H1 (cell line): ENCODE measurements around the gene S100A11. TPM values are rescaled to one million over a fixed set of nuclear protein-coding genes. Genes with fewer than 3 reads are reported as not detected.

Source experiments
- CTCF ChIA-PET: fragments of 300-600 bp; sonication (Branson Sonifier 250); formaldehyde crosslinking; loops from one replicate; lab custom pipeline; 2021; ENCODE audit not compliant: partially characterized antibody; lab: Charles Lee
- POLR2A ChIA-PET: fragments of 300-600 bp; sonication (Branson Sonifier 250); formaldehyde crosslinking; loops from one replicate; lab custom pipeline; 2021; ENCODE audit warnings: inconsistent platforms; ENCODE audit not compliant: partially characterized antibody; lab: Charles Lee
- DNase-seq, 2 experiments: peaks; one replicate each; pipeline versions ENCODE4 v3.0.0 to v3.0.0-alpha.2; 2010 to 2022; ENCODE audit warnings: low spot score in 2 of 2, low read depth in 1 of 2, mixed read lengths in 1 of 2
- FAIRE-seq: peaks from 2 replicates; lab custom pipeline; 2011; peaks lifted over from hg19 to GRCh38; lab: Jason Lieb, UNC
- H2AFZ ChIP-seq: 2 replicates; pipeline ENCODE4 v1.8.1; 2012; ENCODE audit warnings: low read length, inconsistent platforms
- H2AK5ac ChIP-seq: 2 replicates; pipeline ENCODE4 v1.6.1; 2013; ENCODE audit warnings: low read depth, low read length
- H2BK120ac ChIP-seq: replicated peaks from 2 replicates; pipeline ENCODE3; 2013; ENCODE audit warnings: low read depth, low read length, inconsistent platforms
- H2BK12ac ChIP-seq: 2 replicates; pipeline ENCODE4 v1.6.1; 2013; ENCODE audit warnings: low read depth, low read length
- H2BK15ac ChIP-seq: 2 replicates; pipeline ENCODE4 v1.6.1; 2013; ENCODE audit warnings: low read length
- H2BK20ac ChIP-seq: 2 replicates; pipeline ENCODE4 v1.6.1; 2013; ENCODE audit warnings: low read length
- H2BK5ac ChIP-seq: 2 replicates; pipeline ENCODE4 v1.6.1; 2013; ENCODE audit warnings: low read depth, low read length
- H3K14ac ChIP-seq: 2 replicates; pipeline ENCODE4 v1.6.1; 2013; ENCODE audit warnings: inconsistent platforms; ENCODE audit not compliant: insufficient read length
- H3K18ac ChIP-seq: 2 replicates; pipeline ENCODE4 v1.6.1; 2013; ENCODE audit warnings: low read length; ENCODE audit errors: extremely low read depth
- H3K23ac ChIP-seq: 2 replicates; pipeline ENCODE4 v1.6.1; 2013; ENCODE audit warnings: inconsistent platforms; ENCODE audit not compliant: insufficient read length
- H3K23me2 ChIP-seq: 2 replicates; pipeline ENCODE4 v1.6.1; 2013; ENCODE audit warnings: low read depth, low read length
- H3K27ac ChIP-seq: 2 replicates; pipeline ENCODE4 v1.6.1; 2011; ENCODE audit warnings: low read depth, low read length, inconsistent platforms
- H3K27me3 ChIP-seq, 4 experiments: replicated peaks in 1 of 4; 1 replicate in 1 of 4; 2 replicates in 3 of 4; pipeline versions ENCODE4 v1.6.1 to v1.8.1; 2011 to 2013; ENCODE audit warnings: low read length in 3 of 4, mild to moderate bottlenecking in 3 of 4, inconsistent platforms in 2 of 4, mixed read lengths in 2 of 4, moderate library complexity in 1 of 4; ENCODE audit not compliant: control insufficient read depth in 3 of 4, insufficient read depth in 3 of 4; ENCODE audit errors: extremely low read depth in 1 of 4
- H3K36me3 ChIP-seq, 4 experiments: 2 replicates each; pipeline versions ENCODE4 v1.6.1 to v1.8.1; 2011 to 2013; ENCODE audit warnings: mild to moderate bottlenecking in 4 of 4, low read length in 3 of 4, moderate library complexity in 2 of 4, control low read depth in 1 of 4, inconsistent platforms in 1 of 4; ENCODE audit not compliant: insufficient read depth in 4 of 4, control insufficient read depth in 2 of 4
- H3K4ac ChIP-seq: replicated peaks from 2 replicates; pipeline ENCODE3; 2013; ENCODE audit warnings: low read length, low read depth, mixed read lengths, inconsistent platforms; ENCODE audit not compliant: insufficient read length
- H3K4me1 ChIP-seq, 4 experiments: replicated peaks in 1 of 4; 1 replicate in 1 of 4; 2 replicates in 3 of 4; pipeline versions ENCODE4 v1.6.1 to v1.8.1; 2011 to 2013; ENCODE audit warnings: low read length in 3 of 4, inconsistent platforms in 2 of 4, mixed read lengths in 1 of 4; ENCODE audit not compliant: insufficient read depth in 4 of 4, control insufficient read depth in 3 of 4
- H3K4me2 ChIP-seq, 2 experiments: 2 replicates each; pipeline versions ENCODE4 v1.6.1 to v1.8.1; 2011 to 2013; ENCODE audit warnings: low read depth in 2 of 2, low read length in 2 of 2, control low read depth in 1 of 2, inconsistent platforms in 1 of 2, mild to moderate bottlenecking in 1 of 2; ENCODE audit not compliant: insufficient read depth in 1 of 2
- H3K4me3 ChIP-seq, 4 experiments: fragments of 200-600, 300-600 bp in 1 of 4; sonication (generic), shearing (Covaris generic), sonication (Bioruptor Twin) in 1 of 4; 2 replicates each; pipeline versions ENCODE4 v1.5.1 to v1.8.1; 2011 to 2016; ENCODE audit warnings: low read length in 4 of 4, low read depth in 3 of 4, control low read depth in 2 of 4, inconsistent platforms in 2 of 4, mild to moderate bottlenecking in 2 of 4, mixed read lengths in 1 of 4, moderate library complexity in 1 of 4; ENCODE audit not compliant: insufficient read depth in 2 of 4; ENCODE audit errors: extremely low read depth in 1 of 4
- H3K56ac ChIP-seq: replicated peaks from 2 replicates; pipeline ENCODE3; 2013; ENCODE audit warnings: low read depth, mild to moderate bottlenecking, mixed read lengths, low read length, inconsistent platforms; ENCODE audit not compliant: insufficient read length
- H3K79me1 ChIP-seq: 2 replicates; pipeline ENCODE4 v1.6.1; 2013; ENCODE audit warnings: low read depth, low read length, control low read depth
- H3K79me2 ChIP-seq, 2 experiments: 2 replicates each; pipeline versions ENCODE4 v1.6.1 to v1.8.1; 2012 to 2013; ENCODE audit warnings: low read length in 2 of 2, mild to moderate bottlenecking in 2 of 2, inconsistent platforms in 1 of 2; ENCODE audit not compliant: insufficient read depth in 2 of 2, control insufficient read depth in 1 of 2
- H3K9ac ChIP-seq, 4 experiments: replicated peaks in 1 of 4; 1 replicate in 1 of 4; 2 replicates in 3 of 4; pipeline versions ENCODE4 v1.6.1 to v1.8.1; 2011 to 2013; ENCODE audit warnings: low read depth in 3 of 4, low read length in 3 of 4, control low read depth in 2 of 4, mild to moderate bottlenecking in 2 of 4, moderate library complexity in 2 of 4, inconsistent platforms in 1 of 4; ENCODE audit errors: extremely low read depth in 1 of 4
- H3K9me3 ChIP-seq, 2 experiments: 2 replicates each; pipeline versions ENCODE4 v1.6.1 to v1.8.1; 2012 to 2013; ENCODE audit warnings: mild to moderate bottlenecking in 2 of 2, moderate library complexity in 2 of 2, control low read depth in 1 of 2, inconsistent platforms in 1 of 2, low read depth in 1 of 2, low read length in 1 of 2, mixed read lengths in 1 of 2; ENCODE audit not compliant: insufficient read depth in 2 of 2
- H4K20me1 ChIP-seq, 2 experiments: replicated peaks in 1 of 2; 2 replicates each; pipeline versions ENCODE3 to v1.8.1; 2011 to 2013; ENCODE audit warnings: inconsistent platforms in 2 of 2, low read length in 2 of 2, mild to moderate bottlenecking in 1 of 2; ENCODE audit not compliant: insufficient read depth in 2 of 2, control insufficient read depth in 1 of 2
- H4K5ac ChIP-seq: 2 replicates; pipeline ENCODE4 v1.6.1; 2013; ENCODE audit warnings: low read length, low read depth, mixed read lengths, inconsistent platforms; ENCODE audit not compliant: insufficient read length
- H4K8ac ChIP-seq: 2 replicates; pipeline ENCODE4 v1.8.0; 2013; ENCODE audit warnings: mild to moderate bottlenecking, moderate library complexity, low read length, inconsistent platforms; ENCODE audit not compliant: insufficient read depth; ENCODE audit errors: extremely low read depth
- H4K91ac ChIP-seq: replicated peaks from 2 replicates; pipeline ENCODE3; 2013; ENCODE audit warnings: low read length, mixed read lengths, inconsistent platforms; ENCODE audit not compliant: insufficient read length
- ASH2L ChIP-seq: fragments of 200-600, 300-600 bp; sonication (generic); IDR thresholded peaks from one replicate; pipeline ENCODE4 v1.7.1; 2017; ENCODE audit warnings: low read length
- ATF2 ChIP-seq: IDR thresholded peaks from 2 replicates; pipeline ENCODE4 v1.6.1; 2012; ENCODE audit warnings: low read length, inconsistent platforms
- EZH2 ChIP-seq: fragments of 200-600 bp; sonication (generic); IDR thresholded peaks from 2 replicates; pipeline ENCODE4 v1.7.1; 2012; ENCODE audit warnings: low read depth, mild to moderate bottlenecking, moderate library complexity, low read length, inconsistent platforms; ENCODE audit not compliant: severe bottlenecking
- GTF2F1 ChIP-seq: IDR thresholded peaks from 2 replicates; pipeline ENCODE4 v1.6.1; 2012; ENCODE audit warnings: low read depth, low read length, improper control_type of control experiment, borderline replicate concordance
- JUN ChIP-seq: IDR thresholded peaks from 2 replicates; pipeline ENCODE4 v1.6.1; 2011; ENCODE audit warnings: low read depth, mild to moderate bottlenecking, improper control_type of control experiment, low read length
- KDM4A ChIP-seq: IDR thresholded peaks from one replicate; pipeline ENCODE4 v1.7.1; 2012; ENCODE audit warnings: low read depth, mild to moderate bottlenecking, moderate library complexity, low read length, inconsistent platforms; ENCODE audit not compliant: severe bottlenecking
- MAFK ChIP-seq: IDR thresholded peaks from 2 replicates; pipeline ENCODE4 v1.6.1; 2012; ENCODE audit warnings: low read depth, mild to moderate bottlenecking, improper control_type of control experiment, low read length
- NANOG ChIP-seq: IDR thresholded peaks from 2 replicates; pipeline ENCODE4 v1.6.1; 2011; ENCODE audit warnings: low read length, low read depth, mild to moderate bottlenecking, inconsistent platforms; ENCODE audit not compliant: insufficient read depth, poor library complexity, severe bottlenecking
- RAD21 ChIP-seq, 2 experiments: IDR thresholded peaks in 1 of 2; conservative IDR thresholded peaks in 1 of 2; 2 replicates each; pipeline ENCODE4 v1.6.1; 2011; ENCODE audit warnings: low read depth in 2 of 2, low read length in 2 of 2, improper control_type of control experiment in 1 of 2, inconsistent platforms in 1 of 2, mild to moderate bottlenecking in 1 of 2, moderate library complexity in 1 of 2
- RXRA ChIP-seq: IDR thresholded peaks from 2 replicates; pipeline ENCODE4 v1.6.1; 2011; ENCODE audit warnings: low read depth, mild to moderate bottlenecking, low read length, moderate library complexity; ENCODE audit not compliant: insufficient read depth
- SAP30 ChIP-seq: fragments of 300-600 bp; sonication (generic); IDR thresholded peaks from 2 replicates; pipeline ENCODE4 v1.7.1; 2012; ENCODE audit warnings: low read length, moderate library complexity, mild to moderate bottlenecking, inconsistent platforms; ENCODE audit not compliant: insufficient read depth, insufficient replicate concordance
- YY1 ChIP-seq: IDR thresholded peaks from 2 replicates; pipeline ENCODE4 v1.6.1; 2011; ENCODE audit warnings: low read depth, mild to moderate bottlenecking, low read length
- WGBS, 2 experiments: shearing (Covaris generic) in 1 of 2; methylation state at CpG; one replicate each; pipeline versions ENCODE4 v1.1.6 to v1.1.7; 2013 to 2015; ENCODE audit warnings: low lambda C conversion rate in 2 of 2, mixed read lengths in 2 of 2, inconsistent platforms in 1 of 2, low coverage in 1 of 2, missing lambda C conversion rate in 1 of 2; ENCODE audit not compliant: insufficient replicate concordance in 2 of 2, insufficient coverage in 1 of 2, insufficient read length in 1 of 2; ENCODE audit errors: extremely low coverage in 1 of 2, missing lambda C conversion rate in 1 of 2; 5-methylcytosine and 5-hydroxymethylcytosine counted together
- polyA plus RNA-seq, 7 experiments: library from polyadenylated mRNA; depleted of rRNA in 3 of 7; stranded (reverse) in 5 of 7; unstranded in 2 of 7; fragments of >200 nt in 5 of 7; fragments of 200-250 nt in 2 of 7; gene quantifications; 1 replicate in 5 of 7; 2 replicates in 1 of 7; 4 replicates in 1 of 7; pipeline versions ENCODE4 v1.2.1 to v1.2.3, GENCODE V29; 2011 to 2013; ENCODE audit warnings: missing spikeins in 2 of 7, mixed read lengths in 2 of 7
- total RNA-seq: library from RNA; stranded (reverse); fragmentation: NEBNext Ultra II Directional; extraction: Animal tissue kit (Norgen Biotek cat#: 25700); gene quantifications from 2 replicates; pipeline ENCODE4 v1.2.1, GENCODE V29; 2021

S100A11 gene
- total and polyA plus RNA-seq, 2 of the 8 experiments (the other 6 are each of a cell fraction or from before 2014, with no cell fraction given) = 120 to 343 TPM

- H2BK20ac ChIP-seq = no peak overlapping the region
- no peak overlapping the region for H3K4me3 ChIP-seq
- H3K4me1 ChIP-seq = no peaks in the 10 kb centered on the region
- 87% methylated on average over 2 of the region's 2 CpGs; no CpG with 5 or more reads in 1 of the 2 experiments for WGBS, 2 experiments
- no peak overlapping the region for H2BK120ac ChIP-seq
- no peak overlapping the region for H3K9ac ChIP-seq
- H4K5ac ChIP-seq = no peak overlapping the region
- no peak overlapping the region for H3K4ac ChIP-seq
- no peaks in the 10 kb centered on the region for H3K27me3 ChIP-seq
- DNase-seq (no peak), FAIRE-seq (no peak)
- no peaks in the 10 kb centered on the region for H4K20me1 ChIP-seq
- no peaks in the 10 kb centered on the region for H3K9me3 ChIP-seq
- H3K14ac ChIP-seq = no peak overlapping the region
- H3K36me3 ChIP-seq = no peaks in the 10 kb centered on the region
- no peaks in the 10 kb centered on the region for H3K79me2 ChIP-seq
- H3K27ac ChIP-seq = no peak overlapping the region
- no peak overlapping the region for H2BK12ac ChIP-seq
- H2BK5ac ChIP-seq = no peak overlapping the region
- H3K79me1 ChIP-seq = no peaks in the 10 kb centered on the region
- no peak overlapping the region for H3K56ac ChIP-seq
- no peak overlapping the region; the same call in 1 of the 2 replicates for H2AFZ ChIP-seq
- no peak overlapping the region for H3K18ac ChIP-seq
- H3K4me2 ChIP-seq = no peak overlapping the region
- 0 out of 2 replicates have a peak overlapping the region, but pooled peaks have one; percentile 35 for H4K8ac ChIP-seq
- H3K23ac ChIP-seq = no peak overlapping the region
- no peak overlapping the region for H4K91ac ChIP-seq
- no peaks in the 10 kb centered on the region for H3K23me2 ChIP-seq
- ChIA-PET CTCF (interaction anchor here (0.7 to 2.2 kb wide), 5 partner anchors 9 to 73 kb away, joined by 3 to 10 read pairs (median 3); no protein-coding TSS in a partner anchor), POLR2A (no interaction called here)
- H2BK15ac ChIP-seq = no peak overlapping the region
- no peak overlapping the region for H2AK5ac ChIP-seq
- no peak for TF ChIP-seq ATF2
- TF ChIP-seq EZH2 = no peak
- no peak for TF ChIP-seq MAFK
- TF ChIP-seq SAP30 = no peak
- no peak for TF ChIP-seq ASH2L
- no peak for TF ChIP-seq RXRA
- TF ChIP-seq NANOG = no peak
- TF ChIP-seq JUN = no peak
- TF ChIP-seq RAD21 (IDR thresholded peaks at IDR 0.05 in 1 of 2, conservative IDR thresholded peaks at IDR 0.05 in 1 of 2; ENCODE audit: low read depth in 2 of 2, low read length in 2 of 2) = no peak
- TF ChIP-seq YY1 = no peak
- TF ChIP-seq GTF2F1 = no peak
- no peak for TF ChIP-seq KDM4A
Observed at GRCh38 chr1:152007047-152007446, 29.8 kb downstream of the S100A11 start.
